Midbrain (tissue), 1 donor: Measurements from ENCODE around the gene PER2.
A peak's percentile ranks its signal among the peaks of the same experiment; 100 is the strongest.
"Not testable (repeated sequence)": the region's sequence is repeated elsewhere in the genome, so short reads cannot be mapped to it uniquely, and the experiment has no call there.

ENCODE experiments used
- DNase-seq: peaks from one replicate; lab custom pipeline; 2025; lab: John Stamatoyannopoulos, UW

Gene PER2, protein sequence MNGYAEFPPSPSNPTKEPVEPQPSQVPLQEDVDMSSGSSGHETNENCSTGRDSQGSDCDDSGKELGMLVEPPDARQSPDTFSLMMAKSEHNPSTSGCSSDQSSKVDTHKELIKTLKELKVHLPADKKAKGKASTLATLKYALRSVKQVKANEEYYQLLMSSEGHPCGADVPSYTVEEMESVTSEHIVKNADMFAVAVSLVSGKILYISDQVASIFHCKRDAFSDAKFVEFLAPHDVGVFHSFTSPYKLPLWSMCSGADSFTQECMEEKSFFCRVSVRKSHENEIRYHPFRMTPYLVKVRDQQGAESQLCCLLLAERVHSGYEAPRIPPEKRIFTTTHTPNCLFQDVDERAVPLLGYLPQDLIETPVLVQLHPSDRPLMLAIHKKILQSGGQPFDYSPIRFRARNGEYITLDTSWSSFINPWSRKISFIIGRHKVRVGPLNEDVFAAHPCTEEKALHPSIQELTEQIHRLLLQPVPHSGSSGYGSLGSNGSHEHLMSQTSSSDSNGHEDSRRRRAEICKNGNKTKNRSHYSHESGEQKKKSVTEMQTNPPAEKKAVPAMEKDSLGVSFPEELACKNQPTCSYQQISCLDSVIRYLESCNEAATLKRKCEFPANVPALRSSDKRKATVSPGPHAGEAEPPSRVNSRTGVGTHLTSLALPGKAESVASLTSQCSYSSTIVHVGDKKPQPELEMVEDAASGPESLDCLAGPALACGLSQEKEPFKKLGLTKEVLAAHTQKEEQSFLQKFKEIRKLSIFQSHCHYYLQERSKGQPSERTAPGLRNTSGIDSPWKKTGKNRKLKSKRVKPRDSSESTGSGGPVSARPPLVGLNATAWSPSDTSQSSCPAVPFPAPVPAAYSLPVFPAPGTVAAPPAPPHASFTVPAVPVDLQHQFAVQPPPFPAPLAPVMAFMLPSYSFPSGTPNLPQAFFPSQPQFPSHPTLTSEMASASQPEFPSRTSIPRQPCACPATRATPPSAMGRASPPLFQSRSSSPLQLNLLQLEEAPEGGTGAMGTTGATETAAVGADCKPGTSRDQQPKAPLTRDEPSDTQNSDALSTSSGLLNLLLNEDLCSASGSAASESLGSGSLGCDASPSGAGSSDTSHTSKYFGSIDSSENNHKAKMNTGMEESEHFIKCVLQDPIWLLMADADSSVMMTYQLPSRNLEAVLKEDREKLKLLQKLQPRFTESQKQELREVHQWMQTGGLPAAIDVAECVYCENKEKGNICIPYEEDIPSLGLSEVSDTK (N-terminal part only)

DNA sequence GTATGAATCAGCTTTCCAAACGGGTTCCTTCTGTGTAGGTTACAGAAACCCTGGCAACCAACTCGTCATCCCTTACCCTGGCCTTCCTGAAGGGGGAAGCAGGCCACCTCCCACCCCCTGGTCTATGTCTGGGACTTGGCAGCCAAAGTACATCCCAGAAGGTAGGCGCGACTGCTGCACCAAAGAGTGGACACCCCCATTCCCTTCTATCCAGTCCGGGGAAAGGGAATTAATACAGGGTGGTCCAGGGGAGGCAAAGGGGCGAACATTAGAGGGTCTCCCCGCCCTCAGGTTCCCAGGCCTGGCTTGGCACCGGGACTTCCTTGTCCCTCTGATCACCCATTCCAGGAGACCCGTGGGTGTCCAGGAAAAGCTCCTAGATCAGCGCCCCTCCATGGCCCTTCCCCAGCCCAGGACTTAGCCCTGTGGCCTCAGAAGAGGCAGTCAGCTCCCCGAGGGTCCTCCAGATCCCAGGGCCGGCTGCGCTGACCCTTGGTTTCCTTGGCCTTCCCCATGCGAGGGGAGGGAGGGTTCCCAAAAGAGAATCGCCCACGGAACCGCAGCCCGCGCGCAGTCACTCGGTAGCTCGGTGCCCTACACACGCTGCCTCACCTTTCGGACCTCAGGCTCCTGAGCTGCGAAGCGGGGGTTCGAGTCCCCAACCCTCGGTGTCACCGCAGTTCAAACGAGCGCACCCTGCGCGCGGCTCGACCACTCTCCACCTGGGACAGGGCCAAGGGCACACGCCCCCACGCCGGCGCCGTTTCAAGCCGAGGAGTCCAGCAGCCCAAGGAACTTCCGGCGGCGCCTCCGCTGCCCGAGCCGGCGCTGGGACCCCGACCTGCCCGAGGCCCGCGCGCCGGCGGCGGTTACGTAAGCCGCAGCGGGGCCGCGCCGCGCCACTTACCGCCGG is at the start of gene PER2:
PER2 (minus strand) TSS at position 874 of the 913 bp plus-strand sequence. CDS start 10,674 bp downstream, outside the sequence.
- DNase-seq: peak; percentile 21

DNA sequence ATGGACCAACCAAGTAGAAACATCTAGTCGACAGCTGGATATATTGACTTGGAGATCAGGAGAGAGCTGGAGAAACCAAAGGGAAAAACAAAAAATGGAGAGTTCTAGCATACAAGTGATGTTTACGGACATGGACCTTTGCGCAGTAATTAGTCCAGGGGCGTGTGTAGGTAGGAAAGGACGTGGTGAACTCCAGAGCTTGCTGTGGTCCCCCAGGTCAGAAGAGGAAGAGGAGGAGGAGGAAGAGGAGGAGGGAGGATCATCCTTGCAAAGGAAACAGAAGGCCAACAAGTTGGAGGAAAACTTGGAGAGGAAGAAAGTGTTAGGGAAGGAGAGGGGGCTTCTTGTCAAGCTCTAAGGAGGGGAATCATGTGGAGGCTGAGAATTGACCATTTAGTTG is 49.4 kb upstream of the PER2 start:
- no peak for DNase-seq

DNA sequence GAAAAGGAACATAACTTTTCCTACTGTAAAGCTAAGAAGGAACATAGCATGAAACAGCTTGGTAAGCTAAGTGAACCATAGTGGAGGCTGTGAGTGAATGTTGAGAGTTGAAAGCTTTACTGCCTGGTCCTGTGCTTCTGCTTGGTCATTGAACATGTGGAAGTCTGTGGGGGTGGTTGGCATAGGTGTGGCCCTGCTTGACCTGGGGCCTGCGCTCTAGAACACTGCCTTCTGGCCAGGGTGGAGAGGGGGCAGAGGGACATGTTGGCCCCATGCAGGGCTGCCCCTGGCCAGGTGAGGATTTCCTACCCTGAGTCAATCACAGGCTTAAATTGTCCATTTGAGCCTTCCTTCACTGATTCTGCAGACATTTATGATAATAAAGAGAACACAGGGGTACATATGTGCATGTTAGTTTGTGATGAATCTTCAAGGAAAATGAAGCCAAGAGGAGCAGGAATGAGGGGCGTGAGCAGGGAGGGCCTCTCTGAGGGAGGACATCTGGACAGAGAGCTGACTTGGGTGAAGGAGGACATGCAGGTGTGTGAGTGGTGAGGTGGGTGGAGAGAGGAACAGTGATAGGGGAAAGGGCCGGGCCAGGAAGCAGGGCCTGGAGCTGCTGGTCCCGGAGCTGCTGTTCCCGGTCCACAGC is 48.5 kb upstream of the PER2 start:
- DNase-seq: no peak

DNA sequence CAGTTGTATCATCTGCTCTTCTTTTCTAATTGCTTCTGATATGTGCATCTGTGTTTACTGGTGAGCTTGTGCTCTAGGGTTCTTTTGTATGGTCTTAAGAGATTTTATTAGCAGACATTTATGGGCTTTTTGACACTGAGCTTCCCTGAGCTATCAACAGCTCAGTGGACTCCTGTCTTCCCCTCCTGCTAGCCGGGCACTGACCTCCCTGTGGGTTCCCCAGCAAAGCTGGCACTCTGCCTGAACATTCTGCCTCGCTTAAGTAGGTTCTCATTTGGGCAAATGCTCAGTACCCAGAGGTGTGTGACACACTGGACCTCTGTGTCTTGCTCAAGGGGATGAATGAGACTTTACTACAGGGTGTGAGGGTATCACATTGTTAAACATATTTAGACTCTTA is 47.7 kb upstream of the PER2 start:
- no peak for DNase-seq

DNA sequence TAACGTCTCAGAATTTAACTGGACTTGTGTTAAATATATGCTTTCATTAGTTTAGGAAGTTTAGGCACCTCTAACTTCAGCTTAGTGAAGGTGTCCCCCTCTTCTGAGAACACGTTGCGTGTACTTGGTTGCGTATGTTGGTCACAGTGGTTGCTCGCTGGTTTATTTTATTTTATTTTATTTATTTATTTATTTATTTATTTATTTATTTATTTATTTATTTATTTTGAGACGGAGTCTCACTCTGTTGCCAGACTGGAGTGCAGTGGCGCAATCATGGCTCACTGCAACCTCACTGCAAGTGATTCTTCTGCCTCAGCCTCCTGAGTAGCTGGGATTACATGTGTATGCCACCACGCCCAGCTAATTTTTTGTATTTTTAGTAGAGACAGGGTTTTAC is 47.2 kb upstream of the PER2 start:
- not testable (repeated sequence) for DNase-seq

DNA sequence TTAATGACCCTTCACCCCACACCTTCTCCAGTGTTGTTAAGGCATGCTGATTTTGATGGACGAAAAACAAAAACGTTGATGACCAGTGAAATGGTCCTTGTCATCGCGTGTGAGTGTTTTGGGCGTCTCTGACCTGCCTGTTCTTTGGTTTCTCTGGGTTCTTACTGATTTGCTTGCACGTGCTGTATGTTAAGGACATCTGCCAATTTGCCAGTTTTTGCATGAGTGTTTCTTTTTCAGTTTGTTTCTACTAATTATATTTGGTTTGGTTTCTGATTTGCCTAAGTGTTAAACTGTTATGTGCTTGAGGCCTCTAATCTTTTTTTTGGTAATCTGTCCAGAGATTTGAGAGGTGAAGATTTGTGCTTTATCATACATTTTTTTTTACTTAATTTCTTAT is 46.5 kb upstream of the PER2 start:
- DNase-seq: no peak

DNA sequence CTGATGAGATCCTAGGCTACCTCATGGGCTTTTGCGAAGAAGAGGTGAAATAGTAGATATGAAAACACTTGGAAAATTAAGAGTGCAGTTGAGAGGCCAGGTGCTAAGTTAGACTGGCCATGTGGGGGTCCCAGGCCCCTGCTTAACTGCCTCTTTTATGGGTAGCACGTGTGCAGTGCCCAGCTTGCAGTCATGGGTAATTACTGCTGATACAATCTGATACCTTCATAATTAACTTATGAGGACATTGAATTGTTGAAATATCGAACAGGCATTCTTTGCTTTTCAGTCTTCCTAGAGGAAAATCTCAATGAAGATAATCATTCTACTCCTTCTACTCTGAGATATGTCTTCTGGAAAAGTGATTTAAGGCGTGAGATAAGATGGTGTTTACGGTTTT is 43.5 kb upstream of the PER2 start:
- DNase-seq: no peak

DNA sequence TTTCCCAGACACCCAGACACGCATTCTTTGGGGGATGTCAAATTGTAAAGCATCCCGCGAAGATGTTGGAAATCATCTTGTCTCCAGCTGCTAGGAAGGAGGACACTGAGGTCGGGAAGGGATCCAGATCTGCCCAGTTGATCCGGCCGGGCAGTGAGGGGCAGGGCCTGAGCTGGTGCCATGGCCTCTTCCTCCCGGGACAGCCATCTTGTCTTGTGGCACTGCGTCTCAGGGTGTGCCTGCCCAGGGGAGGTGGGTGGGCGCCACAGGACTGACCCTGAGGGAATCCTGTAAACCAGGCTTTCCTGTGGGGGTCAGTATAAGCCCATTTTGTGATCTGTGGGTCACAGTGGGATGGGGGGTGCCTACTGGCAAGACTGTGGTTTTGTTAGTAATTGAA is 42.0 kb upstream of the PER2 start:
- DNase-seq: no peak

DNA sequence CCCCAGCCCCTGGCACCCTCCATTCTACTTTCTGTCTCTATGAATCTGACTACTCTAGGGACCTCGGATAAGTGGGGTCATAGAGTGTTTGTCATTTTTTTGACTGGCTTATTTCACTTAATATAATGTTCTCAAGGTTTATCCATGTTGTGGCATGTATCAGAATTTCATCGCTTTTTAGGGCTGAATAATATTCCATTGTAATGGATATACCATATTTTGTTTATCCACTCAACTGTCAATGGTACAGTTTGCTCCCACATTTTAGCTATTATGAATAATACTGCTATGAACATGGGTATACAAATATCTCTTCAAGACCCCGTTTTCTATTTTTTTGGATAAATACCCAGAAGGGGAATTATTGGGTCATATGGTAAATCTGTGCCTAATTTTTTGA is 39.3 kb upstream of the PER2 start:
- DNase-seq: no peak

DNA sequence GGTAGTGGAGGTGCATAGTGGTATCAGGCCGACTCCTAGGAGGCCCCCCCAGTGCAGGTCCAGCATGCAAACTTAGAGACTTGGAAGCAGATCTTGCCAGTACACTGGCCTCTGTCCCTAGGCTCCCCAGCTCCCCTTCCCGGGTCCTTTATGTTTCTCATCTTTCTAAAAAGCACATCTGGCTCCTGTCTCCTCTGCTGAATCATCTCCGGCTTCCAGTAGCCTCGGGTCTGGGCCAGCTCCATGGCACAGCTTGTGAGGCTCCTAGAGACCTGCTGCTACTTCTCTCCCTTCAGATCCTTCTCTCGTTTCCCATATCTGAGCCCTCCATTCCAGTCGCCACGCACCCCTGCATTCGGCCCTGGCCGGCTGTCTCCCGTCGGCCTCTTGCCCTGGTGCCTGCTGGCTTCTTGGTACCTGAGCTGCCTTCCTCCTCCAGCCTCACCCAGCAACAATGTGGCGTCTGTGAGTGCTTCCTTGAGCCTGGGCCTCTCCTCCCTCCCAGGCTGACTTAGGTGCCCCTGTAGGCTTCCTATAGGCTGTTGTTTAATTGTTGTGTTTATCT is 38.5 kb upstream of the PER2 start:
- DNase-seq: no peak

DNA sequence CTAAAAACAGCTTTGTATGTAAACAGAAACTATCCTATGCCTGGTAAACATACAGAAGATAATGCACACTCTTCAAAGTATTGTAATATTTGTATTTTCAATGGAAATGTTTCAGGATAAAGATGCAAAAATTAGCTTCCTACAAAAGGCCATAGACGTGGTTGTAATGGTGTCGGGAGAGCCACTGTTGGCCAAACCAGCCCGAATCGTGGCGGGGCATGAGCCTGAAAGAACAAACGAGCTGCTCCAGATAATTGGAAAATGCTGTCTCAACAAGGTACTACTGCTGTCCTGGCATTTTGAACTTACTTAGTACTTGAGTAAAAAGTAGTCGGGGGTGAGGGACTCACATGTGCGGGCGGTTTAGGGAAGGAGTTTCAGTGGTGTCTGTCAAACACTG is 37.3 kb upstream of the PER2 start:
- DNase-seq: no peak

DNA sequence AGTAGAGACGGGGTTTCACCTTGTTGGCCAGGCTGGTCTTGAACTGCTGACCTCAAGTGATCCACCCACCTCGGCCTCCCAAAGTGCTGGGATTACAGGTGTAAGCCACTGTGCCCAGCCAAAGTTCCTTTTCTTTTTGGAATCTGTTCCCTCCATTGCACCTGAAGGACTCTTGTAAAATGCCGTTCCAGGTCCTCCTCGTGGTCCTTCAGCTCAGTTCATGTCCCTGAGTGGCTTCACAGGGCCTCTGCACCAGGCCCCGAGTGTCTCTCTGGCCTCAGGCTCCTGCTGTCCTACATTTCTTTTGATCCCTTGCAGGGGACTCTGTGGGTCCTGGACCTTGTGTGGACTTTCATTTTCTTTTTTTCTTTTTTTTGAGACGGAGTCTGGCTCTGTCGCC is 35.8 kb upstream of the PER2 start:
- DNase-seq: not testable (repeated sequence)

DNA sequence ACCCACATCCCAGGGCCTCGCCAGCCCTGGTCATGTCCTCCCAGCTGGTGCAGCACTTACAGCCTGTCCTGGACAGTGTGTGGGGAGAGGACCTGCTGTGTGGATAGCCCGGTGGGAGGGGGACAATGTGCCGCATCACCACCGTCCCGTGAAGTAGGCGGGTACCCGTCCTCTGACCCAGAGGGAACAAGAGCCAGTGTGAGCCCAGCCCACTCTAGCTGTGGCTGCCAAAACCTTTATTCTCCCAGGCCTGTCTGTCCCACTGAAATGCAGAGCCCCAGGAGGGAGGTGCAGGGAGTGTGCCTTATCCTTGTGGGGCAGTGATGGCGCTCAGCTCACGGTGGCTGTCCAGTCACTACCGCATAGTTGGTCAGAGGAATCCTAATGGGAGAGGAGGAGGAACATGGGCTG is 33.6 kb upstream of the PER2 start:
- DNase-seq: no peak

DNA sequence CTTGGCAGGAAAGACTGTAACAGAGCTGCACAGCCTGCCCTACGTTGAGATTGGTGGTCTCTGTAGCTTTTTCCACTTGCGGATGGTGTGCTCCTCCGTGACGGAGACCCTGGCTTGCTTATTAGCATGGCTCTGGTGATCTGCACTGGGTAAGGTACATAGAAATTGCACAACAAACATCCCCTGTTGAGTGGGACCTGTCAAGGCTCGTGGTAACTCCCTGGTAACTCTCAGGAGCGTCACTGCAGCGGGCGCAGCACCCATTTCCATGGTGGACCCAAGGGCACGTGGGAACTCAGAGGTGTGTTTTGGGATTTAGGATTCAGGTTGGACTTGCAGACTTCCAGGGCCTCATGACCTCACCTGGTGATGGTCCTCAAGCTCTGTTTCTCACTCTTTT is 33.1 kb upstream of the PER2 start:
- no peak for DNase-seq

DNA sequence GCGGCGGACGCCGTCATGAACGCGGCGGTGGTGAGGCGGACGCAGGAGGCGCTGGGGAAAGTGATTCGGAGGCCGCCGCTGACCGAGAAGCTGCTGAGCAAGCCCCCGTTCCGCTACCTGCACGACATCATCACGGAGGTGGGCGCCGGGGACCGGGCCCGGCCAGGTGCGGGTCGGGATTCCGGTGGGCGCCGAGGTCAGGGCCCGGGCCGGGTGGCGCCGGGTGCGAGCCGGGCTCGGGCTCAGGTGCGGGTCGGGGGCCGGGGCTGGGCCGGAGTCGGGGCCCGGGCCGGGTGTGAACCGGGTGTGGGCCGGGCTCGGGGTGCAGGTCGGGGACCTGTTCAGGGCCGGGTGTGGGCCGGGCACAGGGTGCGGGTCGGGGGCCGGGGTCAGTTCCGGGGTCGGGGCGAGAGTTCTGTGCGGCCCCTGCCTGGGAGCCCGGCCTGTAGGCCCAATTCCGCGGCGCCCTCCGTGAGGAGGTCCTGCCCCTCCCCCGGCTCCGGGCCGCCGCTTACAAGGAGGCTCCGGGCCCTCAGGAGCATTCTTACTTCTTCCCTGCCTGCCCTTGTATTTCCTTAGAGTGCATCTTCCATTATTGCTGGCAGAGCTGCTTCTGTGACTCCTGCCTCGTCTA is 32.4 kb upstream of the PER2 start:
- DNase-seq: no peak

DNA sequence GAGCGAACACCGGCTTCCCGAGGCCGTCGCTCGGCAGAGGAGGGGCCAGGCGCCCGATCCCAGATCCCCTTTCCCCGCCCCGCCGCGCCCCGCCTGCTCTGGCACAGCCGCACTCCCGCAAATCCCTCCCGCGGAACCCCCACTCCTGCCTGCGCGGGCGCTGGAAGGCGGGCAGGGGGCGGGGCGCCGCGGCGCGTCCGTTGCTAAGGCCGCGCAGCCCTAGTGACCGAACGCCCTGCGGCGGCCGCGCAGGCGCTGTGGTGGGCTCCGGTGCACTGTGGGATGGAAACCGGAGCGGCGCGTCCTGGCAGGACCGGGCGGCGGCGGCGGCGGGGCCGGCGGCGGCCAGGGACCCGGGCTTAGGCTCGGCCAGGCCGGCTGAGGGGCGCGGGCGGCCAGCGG is 31.8 kb upstream of the PER2 start, which contains the start of gene TRAF3IP1:
TRAF3IP1 (plus strand) TSS at position 273 of the 402 bp plus-strand sequence. CDS start 145 bp downstream, outside the sequence.
- peak; percentile 94 for DNase-seq

DNA sequence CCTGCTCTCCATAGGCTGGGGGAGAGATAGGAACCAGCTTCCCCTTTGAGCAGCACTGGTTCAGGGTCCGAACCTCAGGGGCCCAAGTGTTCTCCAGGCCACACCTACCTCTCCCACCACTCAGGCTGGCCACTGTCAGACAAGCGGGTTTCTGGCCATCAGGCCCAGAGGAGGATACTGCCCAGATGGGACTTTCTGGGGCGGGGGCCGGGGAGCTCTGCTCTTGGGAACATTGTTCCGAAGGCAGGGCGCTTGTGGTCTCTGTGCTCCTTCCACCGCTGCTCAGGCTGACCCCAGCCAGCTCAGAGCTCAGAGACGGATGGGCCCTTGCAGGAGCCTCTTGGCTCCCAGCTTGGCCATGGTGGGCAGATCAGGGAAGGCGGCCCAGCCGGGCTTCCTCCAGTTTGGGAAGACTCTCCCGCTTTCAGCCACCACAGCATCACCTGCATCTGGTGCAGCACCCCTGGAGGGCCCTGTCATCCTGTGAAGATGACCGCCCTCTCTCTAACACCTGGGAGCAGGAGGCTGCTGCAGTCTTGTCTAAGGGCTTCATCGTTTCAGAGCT is 26.7 kb upstream of the PER2 start:
- DNase-seq: no peak

DNA sequence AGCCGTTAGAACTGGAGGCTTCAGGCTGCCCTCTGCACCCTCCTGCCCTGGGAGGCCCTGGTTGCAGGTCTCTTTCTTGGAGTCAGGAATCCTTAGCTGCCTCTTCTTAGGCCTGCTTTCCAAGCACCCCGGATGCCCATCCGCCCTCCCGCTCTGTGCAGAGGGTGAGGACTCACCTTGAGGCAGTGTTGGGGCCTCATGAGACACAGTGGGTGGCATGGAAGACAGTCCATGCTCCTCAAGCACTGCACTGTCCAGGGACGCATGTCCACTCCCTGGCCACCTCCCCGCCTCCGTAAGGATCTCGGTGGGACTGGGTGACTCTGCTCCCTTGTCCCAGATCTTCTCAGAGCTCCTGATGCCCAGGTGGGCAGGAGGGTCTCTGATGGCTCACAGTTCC is 26.2 kb upstream of the PER2 start:
- DNase-seq: no peak

DNA sequence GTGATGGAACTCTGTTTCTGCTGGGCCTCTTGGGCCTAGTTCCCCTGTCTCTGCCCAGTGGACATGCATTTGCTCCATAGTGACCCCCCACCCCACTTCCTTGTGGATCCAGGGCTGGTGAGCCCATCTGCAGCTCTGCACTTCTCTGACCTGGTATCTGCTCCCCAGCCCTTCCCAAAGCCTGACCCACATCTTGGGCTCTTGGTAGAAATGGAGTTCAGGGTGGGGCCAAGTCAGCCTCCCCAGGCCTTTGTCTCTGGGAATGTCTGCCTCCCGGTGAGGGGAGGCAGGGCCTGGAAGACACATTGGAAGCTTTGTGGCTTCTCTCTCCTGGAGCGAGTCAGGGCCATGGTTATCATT is 25.6 kb upstream of the PER2 start:
- DNase-seq: no peak
